ENCODE results near the gene GRB2.
"Not testable (repeated sequence)": the region's sequence is repeated elsewhere in the genome, so short reads cannot be mapped to it uniquely, and the experiment has no call there.

Gene GRB2

DNA sequence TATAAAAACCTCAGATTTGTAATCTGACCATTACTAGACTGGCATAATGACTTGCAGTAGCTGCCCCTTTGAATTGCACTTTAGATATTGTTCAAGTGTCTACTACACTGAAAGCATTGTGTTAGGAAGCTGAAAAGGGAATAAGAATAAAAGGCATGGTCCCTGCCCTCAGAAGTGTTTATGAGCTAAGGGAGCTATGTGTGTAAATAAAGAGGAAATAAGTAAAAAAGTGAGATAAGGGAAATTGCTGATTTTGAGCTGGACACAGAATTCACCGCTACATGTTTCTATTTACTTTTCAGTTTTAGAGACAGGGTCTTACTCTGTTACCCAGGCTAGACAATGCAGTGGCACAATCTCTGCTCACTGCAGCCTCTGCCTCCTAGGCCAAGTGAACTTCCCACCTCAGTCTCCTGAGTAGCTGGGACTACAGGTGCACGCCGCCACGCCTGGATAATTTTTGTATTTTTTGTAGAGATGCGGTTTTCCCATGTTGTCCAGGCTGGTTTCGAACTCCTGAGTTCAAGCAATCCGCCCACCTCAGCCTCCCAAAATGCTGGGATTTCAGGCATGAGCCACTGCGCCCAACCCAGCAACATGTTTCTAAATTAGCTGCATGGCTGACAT, 57.0 kb downstream of the GRB2 start:
- no peak for FAIRE-seq

- FAIRE-seq: no peak
Observed at GRCh38 chr17:75346906-75347305, 58.6 kb downstream of the GRB2 start.

DNA sequence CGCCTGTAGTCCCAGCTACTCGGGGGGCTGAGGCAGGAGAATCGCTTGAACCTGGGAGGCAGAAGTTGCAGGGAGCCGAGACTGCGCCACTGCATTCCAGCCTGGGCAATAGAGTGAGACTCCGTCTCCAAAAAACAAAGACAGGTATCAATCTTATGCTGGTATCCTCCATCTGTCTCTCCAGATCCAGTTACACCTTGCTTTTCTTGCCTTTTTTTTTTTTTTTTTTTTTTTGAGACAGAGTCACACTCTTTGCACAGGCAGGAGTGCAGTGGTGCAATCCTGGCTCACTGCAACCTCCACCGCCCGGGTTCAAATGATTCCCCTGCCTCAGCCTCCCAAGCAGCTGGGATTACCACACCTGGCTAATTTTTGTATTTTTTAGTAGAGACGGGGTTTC, 59.1 kb downstream of the GRB2 start:
- FAIRE-seq: not testable (repeated sequence)

DNA sequence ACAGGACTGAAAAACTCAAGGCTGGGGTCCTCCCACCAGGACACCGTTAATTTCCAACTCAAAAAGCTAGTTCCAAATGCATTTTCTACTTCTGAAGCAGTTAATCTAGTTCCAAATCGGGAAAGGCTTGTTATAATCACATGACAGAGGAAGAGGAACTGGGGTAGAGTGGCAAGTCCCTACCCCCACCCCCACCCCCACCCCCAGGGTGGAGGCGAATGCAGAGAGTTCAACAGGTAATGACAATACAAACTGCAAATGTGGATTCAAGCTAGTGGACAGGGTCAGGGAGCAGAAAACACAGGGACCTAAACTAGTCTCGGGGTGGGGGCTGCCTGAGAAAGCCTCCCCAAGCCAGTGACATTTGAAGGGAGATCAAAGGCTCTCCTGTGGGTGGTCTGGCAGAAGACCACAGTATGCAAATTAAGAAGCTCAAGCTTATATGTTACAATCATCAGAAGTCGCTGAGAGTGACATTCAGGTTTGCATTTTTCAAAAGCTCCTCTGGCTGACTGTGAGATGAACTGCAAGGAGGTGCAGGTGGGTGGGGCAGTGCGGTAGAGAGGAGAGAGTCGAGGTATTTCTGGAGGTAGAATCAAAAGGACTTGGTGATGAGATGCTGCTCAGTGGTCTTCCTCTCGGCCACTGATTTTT, 59.8 kb downstream of the GRB2 start:
- FAIRE-seq: no peak

- FAIRE-seq: no peak
Observed at GRCh38 chr17:75344666-75345065, 60.8 kb downstream of the GRB2 start.

DNA sequence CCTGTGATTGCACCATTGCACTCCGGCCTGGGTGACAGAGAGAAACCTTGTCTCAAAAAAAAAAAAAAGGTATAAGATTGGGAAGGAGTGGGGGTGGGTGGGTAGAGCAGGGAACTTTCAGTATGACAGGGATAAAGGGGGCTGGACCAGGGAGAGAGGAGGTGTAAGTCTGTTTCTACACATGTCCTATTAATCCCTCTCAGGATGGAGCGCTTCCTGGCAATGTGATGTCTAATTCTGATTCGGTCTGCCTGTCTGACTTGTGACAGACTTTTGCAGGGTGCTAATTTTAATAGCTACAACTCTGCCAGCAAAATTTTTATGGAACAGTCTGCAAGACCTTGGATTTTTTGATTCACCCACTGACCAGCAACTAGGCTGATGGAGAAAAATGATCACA, 62.5 kb downstream of the GRB2 start:
- no peak for FAIRE-seq

- no peak for FAIRE-seq
Observed at GRCh38 chr17:75341784-75342486, 63.5 kb downstream of the GRB2 start.

DNA sequence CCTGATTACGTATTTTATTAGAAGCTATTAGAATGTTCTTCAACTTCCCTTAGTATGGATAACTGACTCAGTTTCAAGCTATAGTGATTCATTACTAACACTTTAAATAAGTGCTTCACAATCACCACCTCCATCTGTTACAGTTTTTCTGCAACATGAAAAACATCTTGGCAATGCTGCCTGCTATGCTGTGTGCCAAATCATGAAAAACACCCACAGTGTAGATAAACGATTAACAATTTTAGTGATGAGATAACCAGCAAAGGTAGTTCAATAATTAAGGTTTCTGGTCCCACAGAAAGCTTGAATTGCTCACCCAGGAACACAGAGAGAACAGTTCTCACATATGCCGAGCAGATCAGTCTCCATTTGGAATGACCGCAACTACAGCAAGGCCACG, 64.8 kb downstream of the GRB2 start:
- FAIRE-seq: no peak

DNA sequence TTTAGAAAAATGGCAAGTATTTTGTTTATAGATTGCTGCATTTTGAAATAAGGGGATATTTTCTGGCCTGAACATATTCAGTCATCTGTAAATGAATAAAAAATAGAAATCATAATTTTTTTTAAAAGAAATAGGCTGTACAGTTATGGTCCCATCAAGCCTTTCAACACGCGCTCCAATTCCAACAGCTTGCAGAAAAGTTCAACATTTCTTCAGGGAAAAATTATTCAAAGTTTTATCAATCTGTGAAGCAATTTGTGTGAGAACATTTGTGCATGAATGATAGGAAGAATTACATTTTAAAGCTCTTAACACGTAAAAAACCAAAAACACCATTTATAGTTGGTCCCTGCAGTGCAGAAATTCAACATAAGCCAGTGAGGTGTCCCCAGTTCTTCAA, 65.5 kb downstream of the GRB2 start:
- no peak for FAIRE-seq

DNA sequence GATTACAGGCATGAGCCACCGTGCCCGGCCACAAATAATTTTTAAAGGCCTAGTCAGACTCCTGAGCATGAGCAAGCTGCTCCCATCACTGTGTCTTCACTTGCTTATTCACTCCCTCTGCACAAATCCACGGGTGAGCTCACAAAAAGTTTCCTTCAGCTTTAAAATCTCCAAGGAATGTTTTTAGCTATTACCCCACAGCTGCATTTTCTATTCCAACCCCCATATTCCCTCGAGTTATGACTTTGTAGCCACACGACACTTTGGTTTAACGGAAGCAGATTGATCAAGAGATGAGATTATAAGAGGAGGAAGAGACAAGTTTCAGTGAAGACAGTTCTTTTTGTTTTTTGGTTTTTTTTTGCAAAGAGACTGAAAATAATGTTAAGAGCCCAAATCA, 67.1 kb downstream of the GRB2 start:
- no peak for FAIRE-seq

DNA sequence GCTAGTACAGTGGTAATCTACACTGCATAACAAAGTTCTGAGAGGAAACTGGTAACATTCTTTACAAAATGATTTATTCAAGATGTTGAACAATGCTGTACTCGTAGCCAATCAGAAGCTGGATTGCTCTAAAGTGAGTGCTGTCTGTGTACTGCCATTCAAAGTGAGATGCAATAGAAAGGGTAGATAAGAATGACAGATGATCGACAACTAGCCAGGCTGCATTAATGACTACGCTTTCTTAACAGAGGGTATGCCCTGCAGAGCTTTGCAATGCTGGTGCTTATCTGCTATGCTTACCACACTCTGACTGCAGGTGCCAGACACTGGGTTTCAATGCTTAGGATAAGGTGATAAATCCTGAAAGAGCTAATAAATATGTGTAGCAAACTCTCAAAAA, 70.2 kb downstream of the GRB2 start:
- no peak for FAIRE-seq

DNA sequence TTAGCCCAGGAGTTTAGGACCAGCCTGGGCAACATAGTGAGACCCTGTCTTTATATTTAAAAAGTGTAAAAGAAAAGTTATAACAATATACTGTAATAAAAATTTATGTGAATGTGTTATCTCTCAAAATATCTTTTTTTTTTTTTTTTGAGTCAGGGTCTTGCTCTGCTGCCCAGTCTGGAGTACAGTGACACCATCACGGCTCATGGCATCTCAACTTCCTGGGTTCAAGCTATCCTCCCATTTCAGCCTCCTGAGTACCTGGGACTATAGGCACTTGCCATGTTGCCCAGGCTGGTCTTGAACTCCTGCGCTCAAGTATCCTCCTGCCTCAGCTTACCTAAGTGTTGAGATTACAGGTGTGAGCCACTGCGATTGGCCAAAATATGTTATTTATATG, 70.8 kb downstream of the GRB2 start:
- FAIRE-seq: no peak

GRCh38 chr17:75331671-75332070, 73.8 kb downstream of the GRB2 start:
- FAIRE-seq: no peak

DNA sequence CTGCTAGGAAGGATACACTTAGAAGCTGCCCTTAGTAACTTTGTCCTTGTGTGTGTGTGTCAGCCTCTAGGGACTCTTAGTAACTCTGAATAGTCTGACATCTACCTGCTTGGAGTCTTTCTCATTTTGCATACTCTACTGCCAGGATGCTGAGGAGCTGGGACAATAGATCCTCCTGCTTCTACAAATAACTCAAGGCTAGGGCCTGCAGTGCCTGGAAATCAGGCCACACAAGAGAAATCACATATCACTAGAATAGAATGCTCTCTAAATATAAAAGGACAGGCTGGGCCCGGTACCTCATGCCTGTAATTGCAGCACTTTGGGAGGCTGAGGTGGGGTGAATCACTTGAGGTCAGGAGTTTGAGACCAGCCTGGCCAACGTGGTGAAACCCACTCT, 77.7 kb downstream of the GRB2 start:
- FAIRE-seq: no peak

- no peak for FAIRE-seq
Observed at GRCh38 chr17:75326226-75326848, 79.1 kb downstream of the GRB2 start.

- FAIRE-seq: no peak
Observed at GRCh38 chr17:75325827-75326225, 79.7 kb downstream of the GRB2 start.

DNA sequence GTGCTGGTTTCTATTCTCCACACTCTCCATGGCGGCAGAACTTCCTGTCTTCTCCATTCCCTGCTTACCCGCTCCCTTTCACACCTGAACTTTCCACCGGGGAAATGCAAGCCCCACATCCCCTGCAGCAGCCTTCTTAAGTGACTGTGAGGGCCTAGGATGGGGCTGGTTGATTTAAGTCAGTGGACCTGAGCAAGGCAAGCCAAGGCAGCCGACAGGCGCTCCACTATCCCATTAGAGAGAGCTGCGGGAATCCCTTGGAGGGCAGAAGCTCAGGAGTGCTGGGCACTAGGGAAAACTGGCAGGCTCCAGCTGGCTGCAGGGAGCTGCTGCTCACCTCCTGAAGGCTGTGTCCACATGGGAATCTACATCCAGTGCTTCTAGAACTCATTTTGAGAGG, 80.1 kb downstream of the GRB2 start:
- no peak for FAIRE-seq

GRCh38 chr17:75321506-75321905, 84.0 kb downstream of the GRB2 start:
- no peak for FAIRE-seq

DNA sequence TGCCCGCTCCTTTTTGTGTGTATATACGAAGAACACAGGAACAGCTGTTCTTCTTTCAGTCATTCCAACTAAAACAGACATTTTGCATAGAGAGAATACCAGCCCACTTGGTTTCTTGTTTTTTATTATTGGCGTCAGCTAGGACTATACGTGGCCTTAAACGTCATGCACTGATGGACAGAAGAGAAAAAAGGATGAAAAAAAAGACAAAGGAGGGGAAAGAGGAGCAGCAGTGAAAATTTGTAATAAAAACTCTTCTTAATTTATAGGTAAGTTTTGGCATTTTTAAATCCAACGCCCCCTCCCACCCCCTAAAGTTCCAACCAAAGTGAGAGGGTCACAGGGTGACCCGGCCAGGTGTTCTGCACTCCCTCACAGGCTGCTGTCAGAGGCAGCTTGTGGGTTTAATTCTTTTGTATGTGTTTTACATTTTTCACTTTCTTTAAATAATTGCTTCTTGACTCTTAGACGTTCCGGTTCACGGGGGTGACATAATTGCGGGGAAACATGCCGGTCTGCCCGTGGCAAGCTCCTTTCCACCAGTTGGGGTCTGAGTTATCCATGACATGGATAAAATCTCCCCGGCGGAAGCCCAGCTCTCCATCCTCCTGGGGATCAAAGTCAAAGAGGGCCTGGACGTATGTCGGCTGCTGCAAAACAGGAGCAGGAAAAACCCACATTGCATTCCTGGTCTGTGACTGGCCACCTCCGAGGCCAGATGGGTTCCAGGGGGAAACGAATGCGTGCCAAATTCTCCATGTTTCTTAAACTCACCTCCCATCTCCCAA, 85.4 kb downstream of the GRB2 start:
- no peak for FAIRE-seq

- FAIRE-seq: no peak
Observed at GRCh38 chr17:75318615-75319222, 86.8 kb downstream of the GRB2 start.

DNA sequence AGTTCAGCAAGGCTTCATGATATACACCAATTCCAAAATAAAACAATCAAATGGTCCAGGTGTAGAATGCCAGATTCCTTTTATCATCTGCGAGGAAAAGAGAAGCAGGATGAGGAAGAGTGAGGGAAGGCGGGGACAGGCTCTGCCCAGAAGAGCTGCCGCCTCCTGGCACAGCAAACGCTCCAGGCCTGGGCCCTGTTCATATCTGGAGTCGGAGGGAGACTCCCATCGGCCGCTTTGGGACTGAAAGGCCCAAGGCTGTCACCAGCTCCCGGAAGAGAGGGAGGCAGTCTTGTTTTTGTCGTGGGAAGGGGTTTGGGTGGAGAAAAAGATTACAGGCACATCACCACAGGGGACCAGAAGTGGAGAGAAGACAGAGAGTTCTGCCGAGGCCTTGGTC, 87.3 kb downstream of the GRB2 start:
- FAIRE-seq: no peak

GRCh38 chr17:75317671-75318070, 87.8 kb downstream of the GRB2 start:
- FAIRE-seq: no peak

DNA sequence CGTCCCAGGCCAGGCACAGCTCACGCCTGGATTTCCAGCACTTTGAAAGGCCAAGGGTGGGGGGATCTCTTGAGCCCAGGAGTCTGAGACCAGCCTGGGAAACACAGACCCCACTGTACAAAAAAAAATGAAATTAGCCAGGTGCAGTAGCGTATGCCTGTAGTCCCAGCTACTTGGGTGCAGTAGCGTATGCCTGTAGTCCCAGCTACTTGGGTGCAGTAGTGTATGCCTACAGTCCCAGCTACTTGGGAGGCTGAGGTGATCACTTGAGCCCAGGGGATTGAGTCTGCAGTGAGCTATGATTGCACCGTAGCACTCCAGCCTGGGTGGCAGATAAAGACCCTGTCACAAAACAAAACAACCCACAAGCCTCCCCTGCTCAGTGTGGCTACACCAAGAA, 89.2 kb downstream of the GRB2 start:
- no peak for FAIRE-seq

All from islet of Langerhans (tissue), 1 donor.